ENCODE measurements around the gene CDH19. TPM values are rescaled to one million over a fixed set of nuclear protein-coding genes. Genes with fewer than 3 reads are reported as not detected.

Gene CDH19
- total RNA-seq, 1 donor from 2014 or later: not detected

GRCh38 chr18:66511792-66512191 is 92.1 kb downstream of the CDH19 start:
- intact Hi-C loops (cut with micrococcal nuclease): no loop called here
- H3K36me3 Mint-ChIP-seq (ENCODE audit: low read depth): no peaks in the 10 kb centered on the region
- H3K9me3 Mint-ChIP-seq: peaks cover 3% of the 10 kb centered on the region
- DNase-seq: no peak
- ATAC-seq (ENCODE audit: low read depth): no peak
- no peaks in the 10 kb centered on the region for H3K27me3 Mint-ChIP-seq
- CTCF ChIA-PET: no interaction called here
- no peak overlapping the region for H3K4me3 Mint-ChIP-seq
- POLR2A ChIA-PET: no interaction called here
- TF ChIP-seq CTCF (IDR thresholded peaks at IDR 0.05): no peak
- no peak overlapping the region for H3K27ac Mint-ChIP-seq
- H3K4me1 Mint-ChIP-seq: no peaks in the 10 kb centered on the region

GRCh38 chr18:66511289-66511688 is 92.6 kb downstream of the CDH19 start:
- TF ChIP-seq CTCF (IDR thresholded peaks at IDR 0.05): no peak
- Mint-ChIP-seq H3K27me3 (no peaks in the 10 kb centered on the region), H3K4me1 (no peaks in the 10 kb centered on the region), H3K27ac (no peak overlapping the region), H3K4me3 (no peak overlapping the region), H3K9me3 (peaks cover 3% of the 10 kb centered on the region), H3K36me3 (ENCODE audit: low read depth) (no peaks in the 10 kb centered on the region)
- intact Hi-C loops (cut with micrococcal nuclease): no loop called here
- DNase-seq (no peak), ATAC-seq (ENCODE audit: low read depth) (no peak)
- POLR2A ChIA-PET: no interaction called here
- CTCF ChIA-PET: no interaction called here

- ATAC-seq (ENCODE audit: low read depth): no peak
- CTCF ChIA-PET: no interaction called here
- H3K4me1 Mint-ChIP-seq: no peaks in the 10 kb centered on the region
- H3K36me3 Mint-ChIP-seq (ENCODE audit: low read depth): no peaks in the 10 kb centered on the region
- no peak overlapping the region for H3K27ac Mint-ChIP-seq
- H3K9me3 Mint-ChIP-seq: peaks cover 3% of the 10 kb centered on the region
- no peak for TF ChIP-seq CTCF (IDR thresholded peaks at IDR 0.05)
- no peaks in the 10 kb centered on the region for H3K27me3 Mint-ChIP-seq
- H3K4me3 Mint-ChIP-seq: no peak overlapping the region
- POLR2A ChIA-PET: no interaction called here
- DNase-seq: no peak
- intact Hi-C loops (cut with micrococcal nuclease): no loop called here
Observed at GRCh38 chr18:66510357-66511045, 93.4 kb downstream of the CDH19 start.

- intact Hi-C loops (cut with micrococcal nuclease): no loop called here
- H3K27ac Mint-ChIP-seq: no peak overlapping the region
- H3K36me3 Mint-ChIP-seq (ENCODE audit: low read depth): no peaks in the 10 kb centered on the region
- no peak for TF ChIP-seq CTCF (IDR thresholded peaks at IDR 0.05)
- ChIA-PET POLR2A (no interaction called here), CTCF (no interaction called here)
- ATAC-seq (ENCODE audit: low read depth): no peak
- no peaks in the 10 kb centered on the region for H3K4me1 Mint-ChIP-seq
- DNase-seq: no peak
- H3K9me3 Mint-ChIP-seq: peaks cover 2% of the 10 kb centered on the region
- no peak overlapping the region for H3K4me3 Mint-ChIP-seq
- no peaks in the 10 kb centered on the region for H3K27me3 Mint-ChIP-seq
Observed at GRCh38 chr18:66508937-66509336, 95.0 kb downstream of the CDH19 start.

GRCh38 chr18:66506178-66506577 is 97.7 kb downstream of the CDH19 start:
- H3K27ac Mint-ChIP-seq: no peak overlapping the region
- CTCF ChIA-PET: no interaction called here
- no peak for TF ChIP-seq CTCF (IDR thresholded peaks at IDR 0.05)
- no peaks in the 10 kb centered on the region for H3K4me1 Mint-ChIP-seq
- DNase-seq (no peak), ATAC-seq (ENCODE audit: low read depth) (no peak)
- H3K27me3 Mint-ChIP-seq: no peaks in the 10 kb centered on the region
- peaks cover 2% of the 10 kb centered on the region for H3K9me3 Mint-ChIP-seq
- intact Hi-C loops (cut with micrococcal nuclease): no loop called here
- H3K36me3 Mint-ChIP-seq (ENCODE audit: low read depth): no peaks in the 10 kb centered on the region
- no peak overlapping the region for H3K4me3 Mint-ChIP-seq
- POLR2A ChIA-PET: no interaction called here
